ENCODE results near the gene KCNQ2. TPM values are rescaled to one million over a fixed set of nuclear protein-coding genes. Genes with fewer than 3 reads are reported as not detected.
"Not testable (repeated sequence)": the region's sequence is repeated elsewhere in the genome, so short reads cannot be mapped to it uniquely, and the experiment has no call there.

KCNQ2 gene
- polyA plus RNA-seq (ENCODE audit: insufficient read length): 3.5 TPM

DNA sequence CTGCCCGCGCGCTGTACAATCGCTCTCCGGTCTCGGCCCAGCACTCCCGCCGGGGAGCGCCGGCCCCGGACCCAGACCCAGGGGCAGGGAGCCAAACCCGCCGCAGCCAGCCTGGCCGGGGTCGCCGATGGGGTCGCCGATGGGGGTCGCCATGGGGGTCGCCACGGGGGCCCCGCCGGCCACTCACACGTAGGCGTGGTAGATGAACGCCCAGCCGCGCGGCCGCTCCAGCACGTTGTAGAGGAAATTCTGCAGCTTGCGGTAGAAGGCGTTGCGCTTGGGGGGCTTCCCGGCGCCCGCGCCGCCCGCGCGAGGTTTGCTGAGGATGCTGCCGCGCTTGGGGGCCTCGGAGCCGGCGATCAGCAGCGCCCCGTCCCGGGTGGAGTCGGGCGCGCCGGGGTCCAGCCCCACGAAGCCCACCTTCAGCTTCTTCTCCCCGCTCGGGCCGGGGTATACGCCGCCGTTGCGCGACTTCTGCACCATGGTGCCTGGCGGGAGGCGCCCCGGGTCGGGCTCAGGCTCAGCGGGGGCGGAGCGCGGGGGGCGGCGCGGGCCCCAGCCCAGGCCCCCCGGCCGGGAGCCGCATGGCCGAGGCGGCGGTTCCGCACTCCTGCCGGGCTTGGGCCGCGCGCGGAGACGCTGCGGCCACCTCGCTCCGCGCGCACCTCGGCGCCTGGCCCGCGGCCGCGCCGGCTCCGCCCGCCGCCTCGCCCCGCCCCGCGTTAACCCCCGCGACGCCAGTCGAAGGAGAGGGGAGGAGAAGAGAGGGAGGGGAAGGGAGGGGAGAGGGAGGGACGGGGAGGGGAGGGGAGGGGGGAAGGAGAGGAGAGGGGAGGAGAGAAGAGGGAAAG, at the start of gene KCNQ2:
TSS of gene KCNQ2 (minus strand) at position 675 of the 851 bp plus-strand sequence. CDS start at position 483, 192 bp downstream.
- DNase-seq (ENCODE audit: low read depth): no peak

DNA sequence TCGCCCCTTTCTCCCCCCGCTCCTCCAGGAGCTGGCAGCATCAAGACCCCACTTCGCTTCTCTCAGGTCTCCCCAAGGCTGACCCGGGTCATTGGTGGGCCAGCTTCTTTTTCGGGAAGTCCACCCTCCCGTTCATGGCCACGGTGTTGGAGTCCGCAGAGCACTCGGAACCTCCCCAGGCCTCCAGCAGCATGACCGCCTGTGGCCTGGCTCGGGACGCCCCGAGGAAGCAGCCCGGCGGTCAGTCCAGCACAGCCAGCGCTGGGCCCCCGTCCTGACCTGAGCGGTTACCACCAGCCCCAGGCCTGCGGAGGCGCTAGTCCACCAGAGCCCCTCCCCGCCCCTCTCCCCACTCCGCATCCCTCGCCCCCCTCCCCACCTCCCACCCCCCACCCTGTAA, 49.1 kb upstream of the KCNQ2 start:
- DNase-seq (ENCODE audit: low read depth): no peak

DNA sequence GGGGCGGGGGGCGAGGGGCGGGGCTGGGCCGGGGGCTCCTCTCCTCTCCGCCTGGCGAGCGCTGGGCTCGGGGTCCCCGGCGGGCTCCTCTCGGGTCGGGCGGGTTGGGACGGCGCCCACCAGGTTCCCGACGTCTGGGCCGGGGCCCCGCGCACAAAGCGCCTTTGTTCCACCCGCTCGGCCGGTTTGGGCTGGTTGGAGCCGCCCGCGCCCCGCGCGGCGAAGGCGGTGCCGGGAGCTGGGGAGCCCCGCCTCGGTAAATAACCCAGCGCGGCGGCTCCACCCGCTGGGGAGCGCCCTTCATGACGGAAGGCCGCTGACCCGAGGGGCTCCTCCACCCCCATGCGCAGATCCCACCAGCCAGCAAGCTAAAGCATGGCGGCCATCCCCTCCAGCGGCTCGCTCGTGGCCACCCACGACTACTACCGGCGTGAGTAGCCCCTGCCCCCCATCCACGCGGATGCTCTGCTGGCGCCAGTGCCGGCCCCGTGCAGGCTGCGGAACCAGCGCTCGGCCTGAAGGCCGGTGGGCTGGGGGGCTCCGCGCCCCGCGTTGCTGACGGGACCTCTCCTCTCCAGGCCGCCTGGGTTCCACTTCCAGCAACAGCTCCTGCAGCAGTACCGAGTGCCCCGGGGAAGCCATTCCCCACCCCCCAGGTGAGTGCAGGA, 48.6 kb upstream of the KCNQ2 start:
- DNase-seq (ENCODE audit: low read depth): peak; percentile 48

DNA sequence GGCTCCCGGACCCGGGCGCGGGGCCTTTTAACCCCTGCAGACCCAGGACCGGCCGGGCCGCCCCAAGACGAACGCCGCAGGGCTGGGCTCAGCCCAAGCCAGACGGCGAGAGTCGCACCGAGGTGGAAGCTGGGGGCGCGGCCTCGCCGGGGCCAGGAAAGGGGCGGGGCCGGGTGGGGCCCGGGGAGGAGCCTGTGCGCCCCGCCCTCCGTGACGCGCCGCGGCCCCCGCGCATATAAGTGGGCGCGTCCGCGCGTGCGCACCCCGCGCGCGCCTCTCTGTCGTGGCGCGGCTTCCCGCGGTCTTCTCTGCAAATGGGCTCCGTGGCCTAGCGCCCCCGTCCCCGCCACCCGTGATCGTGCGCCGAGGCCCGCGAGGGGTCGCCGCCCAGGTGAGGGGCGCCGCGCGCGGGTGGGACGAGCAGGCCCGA, 48.1 kb upstream of the KCNQ2 start, which contains the start of gene PPDPF:
TSS of gene PPDPF (plus strand) at position 262 of the 430 bp plus-strand sequence. CDS start 544 bp downstream, outside the sequence.
- DNase-seq (ENCODE audit: low read depth): peak; percentile 31

DNA sequence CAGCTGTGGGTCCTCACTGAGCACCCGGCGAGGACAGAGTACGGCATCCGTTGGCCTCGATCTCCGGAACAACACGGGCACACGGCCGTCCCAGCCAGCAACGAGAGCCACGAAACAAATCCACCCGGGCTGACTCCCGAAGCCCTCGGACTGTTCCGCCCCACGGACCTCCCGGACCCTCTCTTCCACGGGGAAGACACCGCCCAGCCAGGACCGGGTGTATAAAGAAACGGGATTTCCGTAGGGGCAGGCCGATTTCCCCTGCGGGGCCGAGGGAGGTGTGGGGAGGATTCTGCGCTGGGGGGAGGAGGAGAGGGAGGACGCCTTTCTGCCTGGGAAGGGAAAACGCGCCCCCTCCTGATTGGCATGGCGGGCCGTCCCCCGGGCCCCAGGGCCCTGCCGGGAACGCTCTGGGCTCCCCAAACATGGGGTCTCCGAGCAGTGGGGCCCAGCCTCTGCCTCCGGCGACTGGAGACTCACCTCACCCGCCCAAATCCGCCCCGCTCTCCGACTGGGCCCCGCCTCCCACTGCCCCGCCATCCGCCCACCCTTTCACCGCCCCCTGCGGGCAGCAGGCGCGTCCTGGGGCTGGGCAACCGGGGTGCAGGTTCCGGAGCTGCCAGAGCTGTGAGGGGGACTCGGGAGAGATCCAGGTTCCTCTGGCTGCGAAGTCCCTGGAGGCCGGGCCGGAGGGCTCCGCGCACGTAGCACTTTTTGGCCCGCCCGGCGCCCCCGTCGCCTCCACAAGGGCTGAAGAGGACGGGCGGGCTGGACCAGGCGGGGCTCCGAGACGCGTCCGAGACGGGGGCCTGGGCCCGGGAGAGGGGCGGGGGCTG, 47.4 kb upstream of the KCNQ2 start:
- DNase-seq (ENCODE audit: low read depth): no peak

DNA sequence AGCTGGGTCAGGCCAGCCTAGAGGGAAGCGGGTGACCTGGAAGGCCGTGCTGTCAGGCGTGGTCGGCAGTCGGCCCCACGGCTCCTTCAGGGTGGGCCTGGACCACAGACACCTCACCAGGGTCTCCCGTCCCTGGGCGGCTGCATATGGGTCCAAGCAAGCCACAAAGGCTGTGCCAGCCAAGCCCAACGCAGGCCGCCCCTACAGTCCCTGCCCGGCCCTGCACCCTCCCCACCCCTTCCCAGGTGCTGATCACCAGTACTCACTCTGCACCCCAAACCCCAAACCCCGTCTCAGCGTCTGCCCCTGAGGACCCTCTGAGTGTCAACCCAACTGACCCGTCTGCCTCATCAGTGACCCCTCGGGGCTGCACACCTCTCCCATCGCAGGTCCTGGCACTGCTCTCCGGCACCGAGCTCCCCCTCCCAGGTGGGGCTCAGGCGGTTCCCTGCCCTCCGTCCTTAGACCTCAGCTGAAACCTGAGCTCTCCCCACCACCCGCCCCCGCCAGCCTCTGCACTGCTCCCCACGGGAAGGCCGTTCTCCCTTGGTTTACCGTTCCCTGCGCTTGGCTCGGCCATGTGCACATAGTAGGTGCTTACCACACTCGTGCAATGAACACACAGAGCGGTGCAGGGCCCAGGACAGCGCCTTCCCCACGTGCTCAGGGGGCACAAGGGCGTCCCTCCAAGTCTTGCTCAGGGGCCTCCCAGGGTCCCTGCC, 46.7 kb upstream of the KCNQ2 start:
- no peak for DNase-seq (ENCODE audit: low read depth)

DNA sequence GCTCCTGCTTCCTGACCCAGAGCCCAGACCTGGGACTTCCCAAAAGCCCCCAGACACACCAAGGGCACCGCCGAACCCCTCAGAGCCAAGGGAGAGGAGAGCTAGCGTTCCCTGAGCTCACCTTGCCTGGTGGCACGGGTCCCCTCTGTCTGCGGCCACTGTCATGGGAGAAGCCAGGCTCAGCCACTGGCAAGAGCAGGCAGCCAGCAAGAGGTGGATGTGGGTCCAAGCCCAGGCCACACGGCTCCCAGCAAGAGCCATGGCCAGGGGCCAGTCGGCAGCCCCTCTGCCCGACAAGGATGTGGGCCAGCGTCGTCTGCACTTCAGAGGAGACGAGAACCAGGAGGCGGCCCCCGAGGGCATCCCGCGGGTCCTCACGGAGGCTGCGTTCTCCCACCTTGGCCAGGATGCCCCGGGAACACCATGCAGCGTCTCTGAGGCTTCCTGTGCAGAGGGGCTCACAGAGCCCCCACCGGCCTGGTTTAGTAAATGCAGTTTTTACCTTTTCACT, 46.0 kb upstream of the KCNQ2 start:
- no peak for DNase-seq (ENCODE audit: low read depth)

DNA sequence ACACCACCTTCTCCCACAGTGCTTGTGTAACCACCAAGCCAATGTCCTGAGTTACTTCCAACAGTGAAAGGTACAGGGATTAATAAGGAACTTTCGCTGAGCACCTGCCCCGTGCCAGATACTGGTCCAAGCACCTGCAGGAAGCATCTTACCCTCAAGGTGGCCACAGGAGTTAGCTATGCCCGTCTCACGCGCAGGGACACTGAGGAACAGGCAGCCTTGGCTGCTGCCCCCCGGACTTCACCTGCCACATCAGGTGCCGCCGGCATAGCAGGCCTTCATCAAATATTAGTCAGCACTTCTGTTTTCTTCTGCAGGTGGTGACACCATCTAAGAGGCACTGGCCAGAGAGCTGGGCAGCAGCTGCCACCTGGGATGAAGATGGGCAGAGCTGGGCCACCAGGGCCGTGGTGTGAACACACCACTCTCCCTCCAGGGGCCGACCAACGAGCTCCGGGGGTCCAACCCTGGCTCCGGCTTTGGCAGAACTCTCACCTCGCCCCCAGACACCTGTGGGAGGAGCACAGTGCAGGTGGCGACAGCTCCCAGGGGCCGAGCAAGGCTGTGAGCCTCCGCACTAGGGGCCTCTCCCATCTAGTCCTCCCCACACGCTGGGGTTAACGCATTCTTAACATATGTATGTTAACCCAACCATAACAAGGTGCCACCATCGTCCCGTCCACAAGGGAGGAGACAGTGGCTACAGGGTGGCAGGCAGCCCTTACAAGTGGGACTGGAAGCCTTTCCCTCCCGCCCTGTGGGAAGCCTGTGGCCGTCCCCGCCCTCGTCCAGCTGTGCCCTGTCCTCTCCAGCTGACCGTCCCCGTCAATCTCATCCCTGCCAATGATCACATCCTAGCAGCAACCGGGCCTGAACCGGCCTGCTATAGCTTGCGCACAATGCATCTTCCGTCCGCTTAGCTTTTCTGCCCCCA, 45.2 kb upstream of the KCNQ2 start:
- no peak for DNase-seq (ENCODE audit: low read depth)

DNA sequence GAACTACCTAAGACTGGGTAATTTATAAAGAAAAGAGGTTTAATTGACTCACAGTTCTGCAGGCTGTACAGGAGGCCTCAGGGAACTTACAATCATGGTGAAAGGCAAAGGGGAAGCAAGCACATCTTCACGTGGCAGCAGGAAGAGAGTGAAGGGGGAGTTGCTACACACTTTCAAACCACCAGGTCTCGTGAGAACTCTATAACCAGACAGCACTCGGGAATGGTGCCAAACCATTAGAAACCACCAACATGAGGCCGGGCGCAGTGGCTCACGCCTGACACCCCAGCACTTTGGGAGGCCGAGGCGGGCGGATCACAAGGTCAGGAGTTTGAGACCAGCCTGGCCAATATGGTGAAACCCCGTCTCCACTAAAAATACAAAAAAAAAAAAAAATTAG, 42.1 kb upstream of the KCNQ2 start:
- not testable (repeated sequence) for DNase-seq (ENCODE audit: low read depth)

DNA sequence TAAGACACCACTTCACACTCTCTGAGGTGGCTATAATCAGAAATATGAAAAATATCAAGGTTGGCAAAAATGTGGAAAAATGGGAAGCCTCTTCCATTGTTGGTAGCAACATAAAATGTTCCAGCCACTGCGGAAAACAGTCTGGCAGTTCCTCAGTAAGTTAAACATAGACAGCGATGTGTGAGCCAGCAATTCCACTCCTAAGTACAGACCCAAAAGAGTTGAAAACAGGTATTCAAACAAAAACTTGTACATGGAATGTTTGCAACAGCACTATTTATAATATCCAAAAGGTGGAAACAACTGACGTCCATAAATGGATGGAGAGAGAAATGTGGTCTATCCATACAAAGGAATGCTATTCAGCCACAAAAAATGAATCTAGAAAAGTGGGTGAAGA, 40.8 kb upstream of the KCNQ2 start:
- DNase-seq (ENCODE audit: low read depth): no peak

DNA sequence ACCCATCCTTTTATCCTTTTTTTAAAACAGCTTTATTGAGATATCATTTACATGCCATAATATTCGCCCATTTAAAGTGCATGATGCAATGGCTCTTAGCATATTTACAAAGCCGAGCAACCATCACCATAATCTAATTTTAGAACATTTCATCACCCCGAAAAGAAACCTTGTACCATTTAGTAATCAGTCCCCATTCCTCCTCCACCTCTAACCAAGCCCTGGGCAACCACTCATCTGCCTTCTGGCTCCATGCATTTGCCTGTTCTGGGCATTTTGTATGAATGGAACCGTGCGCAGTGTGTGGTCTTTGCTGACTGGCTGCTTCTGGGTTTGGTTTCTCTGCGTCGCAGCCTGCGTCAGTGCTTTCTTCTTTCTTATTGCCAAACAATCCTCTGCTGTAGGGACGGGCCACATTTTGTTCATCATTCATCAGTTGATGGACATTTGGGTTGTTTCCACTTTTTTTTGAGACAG, 36.7 kb upstream of the KCNQ2 start:
- no peak for DNase-seq (ENCODE audit: low read depth)

DNA sequence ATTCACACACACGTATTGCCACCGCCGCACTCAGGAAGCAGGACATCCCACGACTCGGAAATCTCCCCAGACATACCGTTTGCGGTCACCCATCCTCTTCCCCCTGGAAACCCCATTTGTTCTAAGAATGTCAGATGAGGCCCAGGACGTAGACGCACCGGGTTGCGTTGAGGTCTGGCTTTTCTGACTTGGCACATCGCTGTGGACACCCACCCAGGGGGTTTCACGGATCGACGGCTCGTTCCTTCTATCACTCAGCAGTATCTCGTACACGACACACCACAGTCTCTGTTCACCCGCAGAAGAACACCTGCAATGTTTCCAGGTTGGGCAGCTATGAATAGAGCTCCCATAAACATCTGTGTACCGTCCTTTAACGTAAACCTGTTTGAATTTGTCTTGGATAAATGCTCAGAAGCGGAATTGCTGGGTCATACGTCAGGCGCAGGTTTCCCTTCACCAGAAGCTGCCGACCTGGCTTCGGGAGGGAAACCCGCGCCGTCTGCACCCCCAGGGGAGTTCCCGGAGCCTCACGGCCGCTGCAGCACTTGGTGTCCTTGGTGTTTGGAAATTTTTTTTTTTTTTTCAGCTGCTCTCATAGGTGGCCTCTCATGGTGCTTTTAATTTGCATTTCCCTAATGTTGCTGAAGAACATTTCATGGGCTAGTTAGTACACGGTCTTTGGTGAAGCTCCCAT, 35.8 kb upstream of the KCNQ2 start:
- DNase-seq (ENCODE audit: low read depth): no peak

DNA sequence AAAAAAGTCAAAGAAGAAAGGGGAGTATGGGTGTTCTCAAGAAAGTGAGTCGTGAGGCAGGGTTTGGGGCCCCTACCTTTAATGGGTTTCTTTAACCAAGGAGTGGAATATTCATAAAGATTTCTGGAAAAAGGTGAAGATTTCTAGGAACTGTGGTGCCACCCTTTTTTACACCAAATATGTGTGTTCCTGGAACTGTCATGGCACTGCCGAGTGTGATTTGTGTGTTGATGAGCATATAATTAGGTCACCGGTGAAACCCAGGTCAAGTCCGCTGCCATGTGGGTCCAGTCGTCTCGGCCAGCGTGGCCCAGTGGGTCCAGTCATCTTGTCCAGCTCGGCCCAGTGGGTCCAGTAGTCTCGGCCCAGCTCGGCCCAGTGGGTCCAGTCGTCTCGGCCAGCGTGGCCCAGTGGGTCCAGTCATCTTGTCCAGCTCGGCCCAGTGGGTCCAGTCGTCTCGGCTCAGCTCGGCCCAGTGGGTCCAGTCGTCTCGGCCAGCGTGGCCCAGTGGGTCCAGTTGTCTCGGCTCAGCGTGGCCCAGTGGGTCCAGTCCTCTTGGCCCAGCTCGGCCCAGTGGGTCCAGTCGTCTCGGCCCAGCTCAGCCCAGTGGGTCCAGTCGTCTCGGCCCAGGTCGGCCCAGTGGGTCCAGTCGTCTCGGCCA, 34.8 kb upstream of the KCNQ2 start:
- no peak for DNase-seq (ENCODE audit: low read depth)

DNA sequence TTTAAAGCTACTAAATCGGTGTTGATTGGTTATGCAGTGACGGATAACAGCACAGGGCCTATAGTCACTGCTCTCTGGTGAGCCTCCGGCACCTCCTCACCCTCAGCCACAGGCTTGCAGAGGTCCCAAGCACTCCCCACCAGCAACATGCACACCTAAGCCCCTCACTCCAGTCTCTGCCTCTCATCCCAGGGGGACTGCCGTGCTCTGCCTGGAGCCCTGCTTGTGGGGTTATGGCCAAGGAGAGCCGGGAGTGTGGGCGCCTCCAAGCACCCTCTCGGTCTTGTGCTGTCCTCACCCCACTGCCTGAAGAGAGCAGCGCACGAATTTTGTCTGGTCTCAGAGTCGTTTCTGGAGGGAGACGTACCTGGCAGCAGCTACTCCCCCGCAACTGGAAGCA, 33.3 kb upstream of the KCNQ2 start:
- no peak for DNase-seq (ENCODE audit: low read depth)

DNA sequence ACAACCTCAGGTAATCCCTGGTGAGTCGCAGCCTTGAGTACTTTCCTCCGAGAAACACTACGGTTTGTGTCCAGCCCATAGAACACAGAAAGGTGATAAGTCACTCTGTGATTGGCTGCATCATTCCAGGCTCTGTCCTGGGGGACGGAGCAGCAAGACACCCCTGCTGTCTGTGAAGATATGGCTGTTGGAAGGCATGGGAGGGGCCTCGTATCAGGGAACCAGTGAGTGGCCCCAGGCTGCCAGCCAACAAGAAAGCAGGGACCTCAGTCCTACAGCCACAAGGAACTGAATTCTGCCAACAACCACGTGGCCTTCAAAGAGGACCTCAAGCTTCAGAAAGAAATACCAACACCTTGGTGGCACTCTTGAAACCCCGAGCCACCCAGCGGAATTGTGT, 32.8 kb upstream of the KCNQ2 start:
- DNase-seq (ENCODE audit: low read depth): no peak

DNA sequence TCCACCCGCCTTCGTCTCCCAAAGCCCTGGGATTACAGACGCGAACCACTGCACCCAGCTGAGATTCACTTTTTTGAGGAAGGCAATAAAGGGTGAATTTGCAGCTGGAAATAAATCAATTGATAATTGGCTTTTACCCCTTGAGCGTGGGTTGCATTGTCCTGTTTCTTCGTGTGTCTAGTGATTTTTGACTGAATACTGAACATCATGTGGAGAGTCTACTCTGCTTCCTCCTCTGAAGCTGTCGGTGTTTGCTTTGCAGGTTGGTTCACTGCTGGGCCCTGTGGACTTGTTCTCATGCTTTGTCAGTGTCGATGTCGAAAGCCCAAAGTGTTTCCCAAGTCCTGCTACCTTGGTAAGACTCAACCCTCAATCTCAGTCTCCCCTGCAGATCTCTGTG, 32.2 kb upstream of the KCNQ2 start:
- no peak for DNase-seq (ENCODE audit: low read depth)

DNA sequence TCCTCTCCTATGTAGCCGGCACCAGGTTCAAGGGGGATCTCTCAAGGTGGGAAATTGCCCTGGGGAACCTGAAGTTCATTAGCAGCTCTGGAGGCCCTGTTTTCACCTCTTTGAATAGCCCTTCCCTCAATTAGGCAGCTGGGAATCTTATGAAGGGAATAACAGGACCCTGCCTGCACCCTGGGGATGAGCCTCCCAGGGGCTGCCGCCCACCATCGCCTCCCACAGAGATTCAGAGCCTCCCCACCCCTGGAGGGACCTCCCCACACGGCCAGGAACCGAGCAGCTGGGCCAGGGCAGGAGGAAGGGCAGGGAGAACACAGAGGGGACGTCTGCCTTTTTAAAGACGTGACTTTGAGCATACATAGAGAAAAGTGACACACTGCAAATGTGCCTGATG, 31.1 kb upstream of the KCNQ2 start:
- DNase-seq (ENCODE audit: low read depth): no peak

DNA sequence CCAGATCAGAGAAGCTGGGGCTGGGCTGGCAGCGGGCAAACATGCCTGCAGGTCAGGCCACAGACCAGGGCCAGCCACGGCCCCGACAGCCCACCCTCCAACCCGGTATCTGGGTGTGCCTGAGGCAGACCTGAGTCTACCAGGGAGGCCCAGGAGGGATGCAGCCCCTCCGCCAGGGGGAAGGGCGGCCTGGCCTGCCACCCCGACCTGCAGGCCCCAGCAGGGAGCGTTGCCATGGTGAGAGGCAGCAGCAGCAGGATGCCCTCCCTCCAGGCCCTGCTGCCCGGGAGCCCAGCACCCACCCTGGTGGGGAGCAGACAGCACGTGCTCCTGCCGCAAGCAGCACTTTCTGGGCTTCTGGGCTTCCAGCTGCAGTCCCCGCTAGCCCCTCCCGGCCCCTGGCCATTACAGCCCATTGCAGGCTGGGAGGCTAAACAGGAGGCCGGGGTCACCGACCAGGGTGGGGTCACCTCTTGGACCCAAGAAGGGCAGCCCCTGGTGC, 30.3 kb upstream of the KCNQ2 start:
- no peak for DNase-seq (ENCODE audit: low read depth)

Measured in forelimb muscle (tissue), 1 donor.